HL-60 (cell line): ENCODE data around the gene TTC28.
"Not testable (repeated sequence)": the region's sequence is repeated elsewhere in the genome, so short reads cannot be mapped to it uniquely, and the experiment has no call there.

ENCODE experiments used
- CTCF ChIP-seq: IDR thresholded peaks from one replicate; pipeline ENCODE4 v1.5.1; 2011; ENCODE audit warnings: low read length, control low read depth, inconsistent platforms; ENCODE audit not compliant: insufficient read depth
- GABPA ChIP-seq: IDR thresholded peaks from 2 replicates; pipeline ENCODE4 v1.6.1; 2012; ENCODE audit warnings: low read depth
- POLR2AphosphoS5 ChIP-seq: IDR thresholded peaks from 2 replicates; pipeline ENCODE4 v1.6.1; 2012; ENCODE audit warnings: low read depth
- REST ChIP-seq: IDR thresholded peaks from 2 replicates; pipeline ENCODE4 v1.6.1; 2012; ENCODE audit warnings: low read depth; ENCODE audit not compliant: insufficient replicate concordance

GRCh38 chr22:28463408-28463807 is 216.2 kb downstream of the TTC28 start:
- TF ChIP-seq CTCF, POLR2AphosphoS5, GABPA, REST: not testable (repeated sequence)
